BLaER1 (cell line): ENCODE measurements around the gene CCDC154.

Experiments
- H3K27ac ChIP-seq: shearing (Covaris generic); formaldehyde crosslinking; 2 replicates; pipeline ENCODE4 v1.8.1; 2022
- H3K27me3 ChIP-seq: shearing (Covaris generic); formaldehyde crosslinking; 2 replicates; pipeline ENCODE4 v1.8.1; 2022
- H3K36me3 ChIP-seq: shearing (Covaris generic); formaldehyde crosslinking; 2 replicates; pipeline ENCODE4 v1.8.1; 2022
- H3K4me1 ChIP-seq: shearing (Covaris generic); formaldehyde crosslinking; 2 replicates; pipeline ENCODE4 v1.8.1; 2022
- H3K4me2 ChIP-seq: shearing (Covaris generic); formaldehyde crosslinking; 2 replicates; pipeline ENCODE4 v1.8.1; 2022
- H3K4me3 ChIP-seq: shearing (Covaris generic); formaldehyde crosslinking; 2 replicates; pipeline ENCODE4 v1.8.1; 2022
- H3K9ac ChIP-seq: shearing (Covaris generic); formaldehyde crosslinking; 2 replicates; pipeline ENCODE4 v1.8.1; 2022
- H3K9me3 ChIP-seq: shearing (Covaris generic); formaldehyde crosslinking; 2 replicates; pipeline ENCODE4 v1.8.1; 2022
- H4K20me1 ChIP-seq: shearing (Covaris generic); formaldehyde crosslinking; 2 replicates; pipeline ENCODE4 v1.8.1; 2022
- Cebpa-rat ChIP-seq: shearing (Covaris generic); IDR thresholded peaks from 2 replicates; pipeline ENCODE4 v1.8.1; 2022

CCDC154 gene, protein sequence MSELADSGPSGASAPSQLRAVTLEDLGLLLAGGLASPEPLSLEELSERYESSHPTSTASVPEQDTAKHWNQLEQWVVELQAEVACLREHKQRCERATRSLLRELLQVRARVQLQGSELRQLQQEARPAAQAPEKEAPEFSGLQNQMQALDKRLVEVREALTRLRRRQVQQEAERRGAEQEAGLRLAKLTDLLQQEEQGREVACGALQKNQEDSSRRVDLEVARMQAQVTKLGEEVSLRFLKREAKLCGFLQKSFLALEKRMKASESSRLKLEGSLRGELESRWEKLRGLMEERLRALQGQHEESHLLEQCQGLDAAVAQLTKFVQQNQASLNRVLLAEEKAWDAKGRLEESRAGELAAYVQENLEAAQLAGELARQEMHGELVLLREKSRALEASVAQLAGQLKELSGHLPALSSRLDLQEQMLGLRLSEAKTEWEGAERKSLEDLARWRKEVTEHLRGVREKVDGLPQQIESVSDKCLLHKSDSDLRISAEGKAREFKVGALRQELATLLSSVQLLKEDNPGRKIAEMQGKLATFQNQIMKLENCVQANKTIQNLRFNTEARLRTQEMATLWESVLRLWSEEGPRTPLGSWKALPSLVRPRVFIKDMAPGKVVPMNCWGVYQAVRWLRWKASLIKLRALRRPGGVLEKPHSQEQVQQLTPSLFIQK

DNA sequence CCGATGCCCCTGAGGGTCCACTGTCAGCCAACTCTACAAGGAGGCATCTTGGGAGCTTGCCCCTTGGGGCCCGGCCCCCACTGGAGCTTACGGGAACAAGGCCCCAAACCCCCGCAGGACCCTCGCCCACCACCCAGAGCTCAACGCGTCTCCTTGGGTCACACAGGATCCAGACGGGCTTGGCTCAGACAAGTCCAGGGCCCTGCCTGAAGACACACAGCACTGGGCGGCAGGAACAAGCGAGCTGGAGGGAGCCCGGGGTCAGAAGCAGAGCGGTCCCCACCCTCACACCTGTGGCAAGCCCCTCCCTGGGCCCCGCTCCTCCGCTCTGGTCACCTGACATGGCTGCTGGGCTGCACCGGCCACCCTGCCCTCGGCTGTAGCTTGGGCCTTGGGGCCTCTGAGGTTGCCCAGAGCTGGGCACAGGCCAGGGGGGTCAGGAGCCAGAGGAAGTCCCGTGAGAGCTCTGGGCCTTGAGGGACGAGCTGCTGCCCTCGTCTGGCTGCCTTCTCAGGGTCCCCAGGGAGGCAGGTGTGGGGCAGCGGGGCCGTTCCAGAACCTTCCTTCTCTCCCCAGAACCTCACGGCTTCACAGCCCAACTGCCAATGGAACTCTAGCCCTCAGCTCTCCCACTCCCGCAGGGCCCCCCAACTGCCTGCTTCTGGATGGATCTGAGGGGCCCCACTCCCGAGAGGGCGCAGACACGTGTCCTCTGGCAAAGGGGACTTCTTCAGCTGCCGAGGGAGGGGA lies at the start of gene CCDC154:
Gene CCDC154, minus strand, starts transcription at position 577 of the 750 bp plus-strand sequence. Its CDS starts 234 bp downstream, at position 343.
- peak within 1 kb of the TSS; percentile 53 for H3K4me3 ChIP-seq
- no peaks in the 10 kb centered on the region for H3K9me3 ChIP-seq
- H4K20me1 ChIP-seq = no peaks in the 10 kb centered on the region
- H3K27me3 ChIP-seq = no peaks in the 10 kb centered on the region
- H3K9ac ChIP-seq = peak within 1 kb of the TSS; percentile 83
- peak within 1 kb of the TSS; percentile 98 for H3K4me2 ChIP-seq
- no peak for TF ChIP-seq Cebpa-rat
- H3K27ac ChIP-seq = peak within 1 kb of the TSS; percentile 99
- H3K36me3 ChIP-seq = peaks cover 36% of the 10 kb centered on the region
- H3K4me1 ChIP-seq = peaks cover 80% of the 10 kb centered on the region

- Histone ChIP-seq H3K4me3 (peak overlapping the region; percentile 96), H3K9ac (peak overlapping the region; percentile 98), H3K27ac (peak overlapping the region; percentile 97), H3K4me2 (peak overlapping the region; percentile 95), H3K36me3 (peaks cover 46% of the 10 kb centered on the region), H3K27me3 (no peaks in the 10 kb centered on the region), H4K20me1 (peaks cover 51% of the 10 kb centered on the region), H3K9me3 (no peaks in the 10 kb centered on the region), H3K4me1 (peaks cover 33% of the 10 kb centered on the region)
- TF ChIP-seq Cebpa-rat = no peak
These were observed 49.4 kb upstream of the CCDC154 start for GRCh38 chr16:1493746-1494094.

DNA sequence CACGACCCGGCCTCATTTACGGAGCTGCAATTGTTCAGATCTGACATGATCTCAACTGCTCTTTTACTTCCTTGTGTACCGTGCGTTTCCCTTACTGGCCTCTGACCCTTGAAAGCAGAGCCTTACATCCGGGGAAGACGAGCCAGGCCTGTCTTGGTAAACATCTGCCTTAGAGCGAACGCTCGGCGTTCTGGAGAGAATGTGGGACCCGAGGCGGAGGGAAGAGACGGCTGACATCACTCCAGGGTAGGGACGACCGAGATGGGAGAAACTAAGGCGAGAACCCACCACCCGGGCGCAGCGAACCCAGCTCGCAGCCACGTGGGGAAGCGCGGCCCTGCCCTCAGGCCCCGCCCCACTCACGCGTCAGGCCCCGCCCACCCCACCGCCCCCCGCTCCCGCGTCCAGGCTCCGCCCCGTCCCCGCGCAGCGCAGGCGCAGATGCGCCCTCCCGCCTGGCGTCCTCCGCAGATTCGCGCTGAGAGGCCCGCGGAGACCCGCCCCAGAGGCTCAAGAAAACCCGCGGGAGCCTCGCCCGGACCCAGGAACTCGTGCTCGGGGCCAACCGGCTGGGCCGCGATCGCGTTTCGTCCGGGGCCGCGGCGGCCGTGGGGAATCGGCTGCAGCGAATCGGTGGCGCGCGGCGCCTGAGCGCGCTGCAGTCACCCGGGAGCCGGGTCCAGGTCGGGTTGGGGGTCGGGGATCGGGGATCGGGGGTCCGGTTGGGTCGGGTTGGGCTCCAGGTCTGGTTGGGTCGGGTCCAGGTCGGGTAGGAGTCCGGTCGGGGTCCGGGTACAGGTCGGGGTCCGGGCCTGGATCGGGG lies 48.8 kb upstream of the CCDC154 start, which contains the start of gene TELO2:
Gene TELO2, plus strand, starts transcription at position 438 of the 823 bp plus-strand sequence. CDS start 922 bp downstream, outside the sequence.
- Histone ChIP-seq H3K27ac (peak within 1 kb of the TSS; percentile 97), H3K4me2 (peak within 1 kb of the TSS; percentile 95), H3K9me3 (no peaks in the 10 kb centered on the region), H3K9ac (peak within 1 kb of the TSS; percentile 98), H3K4me3 (peak within 1 kb of the TSS; percentile 96), H4K20me1 (peaks cover 45% of the 10 kb centered on the region), H3K36me3 (peaks cover 40% of the 10 kb centered on the region), H3K4me1 (peaks cover 33% of the 10 kb centered on the region), H3K27me3 (no peaks in the 10 kb centered on the region)
- TF ChIP-seq Cebpa-rat = no peak

GRCh38 chr16:1492082-1492922 lies 47.9 kb upstream of the CCDC154 start:
- Histone ChIP-seq H4K20me1 (peaks cover 37% of the 10 kb centered on the region), H3K4me3 (peak overlapping the region; percentile 96), H3K9ac (peak overlapping the region; percentile 98; the same call in 1 of the 2 replicates), H3K36me3 (peaks cover 31% of the 10 kb centered on the region), H3K9me3 (no peaks in the 10 kb centered on the region), H3K4me2 (peak overlapping the region; percentile 95), H3K27me3 (no peaks in the 10 kb centered on the region), H3K27ac (peak overlapping the region; percentile 97), H3K4me1 (peaks cover 33% of the 10 kb centered on the region)
- TF ChIP-seq Cebpa-rat = no peak

DNA sequence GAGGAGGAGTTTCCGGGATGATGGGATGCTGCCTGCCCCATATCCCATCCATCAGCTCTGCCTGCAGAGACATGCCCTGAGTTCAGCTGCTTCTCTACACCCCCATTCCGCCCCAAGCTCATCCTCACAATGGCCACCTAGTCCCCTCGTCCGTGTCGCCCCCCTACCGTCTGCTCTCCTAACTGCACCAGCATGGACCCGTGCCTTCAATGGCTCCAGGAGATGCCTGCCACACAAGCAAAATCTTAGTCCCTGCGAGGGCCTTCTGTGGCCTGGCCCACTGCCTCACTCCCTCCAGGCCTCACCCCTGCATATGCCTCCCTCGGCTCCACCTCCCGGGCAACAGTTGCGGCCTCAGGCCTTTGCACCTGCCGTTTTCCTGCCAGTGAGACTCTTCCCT lies 47.0 kb upstream of the CCDC154 start:
- Histone ChIP-seq H3K4me2 (no peak overlapping the region), H3K4me3 (no peak overlapping the region), H3K9me3 (no peaks in the 10 kb centered on the region), H3K36me3 (peaks cover 22% of the 10 kb centered on the region), H4K20me1 (peaks cover 27% of the 10 kb centered on the region), H3K9ac (no peak overlapping the region), H3K4me1 (peaks cover 33% of the 10 kb centered on the region), H3K27ac (no peak overlapping the region), H3K27me3 (no peaks in the 10 kb centered on the region)
- no peak for TF ChIP-seq Cebpa-rat

DNA sequence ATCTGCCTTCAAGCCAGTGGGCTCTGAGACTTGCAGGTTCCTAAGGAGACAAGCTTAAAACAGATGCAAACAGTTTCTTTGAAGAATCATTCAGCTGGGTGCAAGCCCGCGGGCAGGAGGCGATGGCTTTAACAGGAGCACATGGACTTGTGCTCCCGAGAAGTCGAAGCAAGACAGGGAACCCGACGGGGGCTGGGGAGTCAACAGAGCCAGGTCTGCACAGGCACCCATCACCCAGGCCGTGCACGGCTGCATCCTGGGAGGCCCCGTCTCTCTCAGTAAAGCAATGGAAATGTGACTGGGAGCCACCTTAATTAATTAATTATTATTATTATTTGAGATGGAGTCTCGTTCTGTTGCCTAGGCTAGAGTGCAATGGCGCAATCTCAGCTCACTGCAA lies 44.7 kb upstream of the CCDC154 start:
- Histone ChIP-seq H3K4me2 (no peak overlapping the region), H3K36me3 (no peaks in the 10 kb centered on the region), H3K27me3 (no peaks in the 10 kb centered on the region), H3K4me1 (peaks cover 13% of the 10 kb centered on the region), H3K27ac (no peak overlapping the region), H4K20me1 (peaks cover 5% of the 10 kb centered on the region), H3K4me3 (no peak overlapping the region), H3K9ac (no peak overlapping the region), H3K9me3 (no peaks in the 10 kb centered on the region)
- TF ChIP-seq Cebpa-rat = no peak

DNA sequence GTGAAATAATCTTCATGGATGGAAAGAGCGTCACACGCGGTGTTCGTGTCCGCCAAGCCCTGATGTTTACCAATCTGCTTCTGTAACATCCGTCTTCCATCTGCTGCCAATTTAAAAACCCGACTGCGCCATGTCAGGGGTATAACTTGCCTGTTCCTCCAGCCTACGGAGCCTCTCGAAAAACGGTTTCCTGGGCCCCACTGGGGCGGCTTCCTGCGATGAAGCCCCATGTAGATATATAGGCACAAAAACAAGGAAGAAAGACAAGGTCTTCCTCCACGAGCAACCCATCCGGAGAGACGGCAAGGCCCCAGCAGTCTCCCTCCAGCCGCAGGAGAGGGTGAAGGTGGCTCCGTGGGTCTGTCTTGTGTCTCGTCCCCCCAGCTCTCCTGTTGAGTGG lies 44.3 kb upstream of the CCDC154 start, which contains the start of gene PTX4:
Gene PTX4, minus strand, starts transcription at position 326 of the 400 bp plus-strand sequence. Its CDS starts 35 bp downstream, at position 291.
- no peak for TF ChIP-seq Cebpa-rat

DNA sequence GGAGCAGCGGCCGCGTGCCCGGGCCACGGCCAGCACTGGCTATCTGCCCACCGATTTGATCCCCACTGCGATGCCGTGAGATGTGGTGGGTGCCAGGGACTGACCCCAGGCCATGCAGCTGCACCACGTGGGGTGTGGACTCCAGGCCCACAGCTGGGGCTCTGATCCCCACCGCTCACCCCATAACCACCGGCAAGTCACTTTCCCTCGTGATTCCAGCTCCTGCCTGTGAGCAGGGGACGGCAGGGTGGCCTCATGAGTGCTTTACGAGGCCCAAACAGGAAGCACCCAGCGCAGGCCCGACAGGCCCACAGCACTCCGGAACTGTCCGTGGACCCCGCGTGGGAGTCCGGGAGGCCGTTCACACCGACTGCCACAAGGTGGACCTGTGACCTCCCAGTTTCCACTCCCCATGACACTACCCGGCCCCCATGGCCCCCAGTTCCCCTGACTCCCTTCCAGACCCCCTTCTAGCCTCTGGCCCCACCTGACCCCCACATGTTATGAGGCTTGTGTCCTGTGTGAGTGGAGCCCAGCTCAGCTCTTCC lies 43.8 kb upstream of the CCDC154 start:
- Histone ChIP-seq H3K4me1 (peaks cover 10% of the 10 kb centered on the region), H3K4me3 (no peak overlapping the region), H3K4me2 (no peak overlapping the region), H3K36me3 (no peaks in the 10 kb centered on the region), H3K9ac (no peak overlapping the region), H3K27ac (no peak overlapping the region), H4K20me1 (no peaks in the 10 kb centered on the region), H3K27me3 (no peaks in the 10 kb centered on the region), H3K9me3 (no peaks in the 10 kb centered on the region)
- TF ChIP-seq Cebpa-rat = no peak

More for the DNA sequence above, 44.3 kb upstream of the CCDC154 start, which contains the start of gene PTX4:
- H3K4me3 ChIP-seq = no peak within 1 kb of the TSS
- H4K20me1 ChIP-seq = peaks cover under 1% of the 10 kb centered on the region; the same call in 1 of the 2 replicates
- H3K27me3 ChIP-seq = no peaks in the 10 kb centered on the region
- H3K9me3 ChIP-seq = no peaks in the 10 kb centered on the region
- H3K36me3 ChIP-seq = no peaks in the 10 kb centered on the region
- no peak within 1 kb of the TSS for H3K4me2 ChIP-seq
- no peak within 1 kb of the TSS for H3K9ac ChIP-seq
- H3K4me1 ChIP-seq = peaks cover 10% of the 10 kb centered on the region
- no peak within 1 kb of the TSS for H3K27ac ChIP-seq
